IMR-90 (cell line): ENCODE data around the gene UMODL1. TPM values are rescaled to one million over a fixed set of nuclear protein-coding genes. Genes with fewer than 3 reads are reported as not detected.

Experiments used
- ATAC-seq: fragments of 200-7000 bp; cut with Tn5 transposase; 2 replicates; pipeline ENCODE4 v1.9.1; 2020; ENCODE audit warnings: low read depth, mild to moderate bottlenecking, moderate library complexity
- BruUV-seq: library from RNA; stranded (reverse); fragments of 400-500 nt; replicated peaks from 2 replicates; lab custom pipeline; 2021; lab: Mats Ljungman, UMichigan
- CTCF ChIA-PET: fragments of 300-600 bp; formaldehyde crosslinking; extraction: SDS; loops from one replicate; lab custom pipeline; 2021; ENCODE audit warnings: antibody characterized with exemption; lab: Yijun Ruan, JAX
- POLR2A ChIA-PET: fragments of 300-600 bp; sonication (Branson Sonifier 250); formaldehyde crosslinking; loops from one replicate; lab custom pipeline; 2022; ENCODE audit warnings: antibody characterized with exemption; ENCODE audit not compliant: unreplicated experiment; lab: Charles Lee
- DNase-seq: peaks from one replicate; pipeline ENCODE4 v3.0.0; 2013
- H2AFZ ChIP-seq: replicated peaks from 2 replicates; pipeline ENCODE3; 2013; ENCODE audit warnings: low read length, mild to moderate bottlenecking; ENCODE audit not compliant: poor library complexity
- H2AK5ac ChIP-seq: 2 replicates; pipeline ENCODE4 v1.6.1; 2013; ENCODE audit warnings: low read depth, low read length, inconsistent platforms
- H2AK9ac ChIP-seq: replicated peaks from 2 replicates; pipeline ENCODE3; 2013; ENCODE audit warnings: mild to moderate bottlenecking, low read depth, low read length, moderate library complexity; ENCODE audit not compliant: poor library complexity
- H2BK120ac ChIP-seq: 2 replicates; pipeline ENCODE4 v1.6.1; 2013; ENCODE audit warnings: low read depth, low read length, inconsistent platforms
- H2BK15ac ChIP-seq: 3 replicates; pipeline ENCODE4 v1.6.1; 2013; ENCODE audit warnings: low read depth, low read length, inconsistent platforms
- H2BK20ac ChIP-seq: 2 replicates; pipeline ENCODE4 v1.6.1; 2013; ENCODE audit warnings: low read depth, mild to moderate bottlenecking, inconsistent platforms, low read length, moderate library complexity
- H2BK5ac ChIP-seq: 2 replicates; pipeline ENCODE4 v1.6.1; 2013; ENCODE audit warnings: mild to moderate bottlenecking, low read depth, low read length, inconsistent platforms; ENCODE audit not compliant: poor library complexity, severe bottlenecking
- H3K14ac ChIP-seq: replicated peaks from 2 replicates; pipeline ENCODE4 v1.6.1; 2013; ENCODE audit warnings: low read depth, low read length, inconsistent platforms
- H3K18ac ChIP-seq: 2 replicates; pipeline ENCODE4 v1.6.1; 2013; ENCODE audit warnings: low read depth, low read length, control low read depth
- H3K23ac ChIP-seq: 2 replicates; pipeline ENCODE4 v1.6.1; 2013; ENCODE audit warnings: low read depth, low read length, inconsistent platforms
- H3K27ac ChIP-seq: 2 replicates; pipeline ENCODE4 v1.5.1; 2013; ENCODE audit warnings: mild to moderate bottlenecking, control low read depth, low read length; ENCODE audit not compliant: insufficient read depth
- H3K27me3 ChIP-seq: 2 replicates; pipeline ENCODE4 v1.6.1; 2013; ENCODE audit warnings: low read length; ENCODE audit not compliant: control insufficient read depth, insufficient read depth
- H3K36me3 ChIP-seq: 2 replicates; pipeline ENCODE4 v1.6.1; 2013; ENCODE audit warnings: low read length, mixed read lengths; ENCODE audit not compliant: control insufficient read depth, insufficient read depth
- H3K4ac ChIP-seq: 2 replicates; pipeline ENCODE4 v1.6.1; 2013; ENCODE audit warnings: low read depth, low read length, inconsistent platforms
- H3K4me1 ChIP-seq: 2 replicates; pipeline ENCODE4 v1.6.1; 2013; ENCODE audit warnings: low read length, mixed read lengths; ENCODE audit not compliant: control insufficient read depth, insufficient read depth
- H3K4me2 ChIP-seq: 2 replicates; pipeline ENCODE4 v1.6.1; 2013; ENCODE audit warnings: low read depth, mild to moderate bottlenecking, control low read depth, low read length, moderate library complexity
- H3K4me3 ChIP-seq: 2 replicates; pipeline ENCODE4 v1.5.1; 2013; ENCODE audit warnings: low read depth, mild to moderate bottlenecking, control low read depth, low read length, moderate library complexity; ENCODE audit not compliant: insufficient read depth
- H3K56ac ChIP-seq: 2 replicates; pipeline ENCODE4 v1.6.1; 2013; ENCODE audit warnings: low read length, inconsistent platforms; ENCODE audit not compliant: insufficient read depth; ENCODE audit errors: extremely low read depth
- H3K79me1 ChIP-seq, 2 experiments: 2 replicates each; pipeline ENCODE4 v1.6.1; 2013; ENCODE audit warnings: low read length in 2 of 2, inconsistent platforms in 1 of 2, low read depth in 1 of 2
- H3K9ac ChIP-seq: 2 replicates; pipeline ENCODE4 v1.6.1; 2013; ENCODE audit warnings: low read depth, low read length, control low read depth
- H3K9me1 ChIP-seq: 2 replicates; pipeline ENCODE4 v1.6.1; 2013; ENCODE audit warnings: low read length, inconsistent platforms; ENCODE audit not compliant: insufficient read depth
- H3K9me3 ChIP-seq: 2 replicates; pipeline ENCODE4 v1.6.1; 2013; ENCODE audit warnings: low read length; ENCODE audit not compliant: control insufficient read depth, insufficient read depth
- H4K20me1 ChIP-seq: 2 replicates; pipeline ENCODE4 v1.6.1; 2013; ENCODE audit warnings: low read length, inconsistent platforms; ENCODE audit not compliant: insufficient read depth
- H4K5ac ChIP-seq: 2 replicates; pipeline ENCODE4 v1.6.1; 2013; ENCODE audit warnings: mild to moderate bottlenecking, low read depth, low read length, control low read depth
- H4K8ac ChIP-seq, 2 experiments: 2 replicates each; pipeline ENCODE4 v1.6.1; 2013; ENCODE audit warnings: low read depth in 2 of 2, low read length in 2 of 2, control low read depth in 1 of 2, inconsistent platforms in 1 of 2
- H4K91ac ChIP-seq: 2 replicates; pipeline ENCODE4 v1.6.1; 2013; ENCODE audit warnings: low read depth, low read length, inconsistent platforms; ENCODE audit not compliant: insufficient read depth
- BHLHE40 ChIP-seq: fragments of 150-350 bp; IDR thresholded peaks from 2 replicates; pipeline ENCODE4 v1.6.1; 2016; ENCODE audit warnings: mild to moderate bottlenecking, low read depth, low read length
- CHD1 ChIP-seq: IDR thresholded peaks from 2 replicates; pipeline ENCODE4 v1.6.1; 2012; ENCODE audit warnings: low read depth, low read length, improper control_type of control experiment
- ELK1 ChIP-seq: fragments of 150-350 bp; IDR thresholded peaks from 2 replicates; pipeline ENCODE4 v1.6.1; 2016; ENCODE audit warnings: low read depth, mild to moderate bottlenecking, low read length, moderate library complexity, borderline replicate concordance
- FOS ChIP-seq: fragments of 150-350 bp; IDR thresholded peaks from 2 replicates; pipeline ENCODE4 v1.6.1; 2016; ENCODE audit warnings: low read depth, low read length
- MAFK ChIP-seq: IDR thresholded peaks from 2 replicates; pipeline ENCODE4 v1.6.1; 2012; ENCODE audit warnings: low read depth, low read length, improper control_type of control experiment
- MXI1 ChIP-seq: IDR thresholded peaks from 2 replicates; pipeline ENCODE4 v1.6.1; 2012; ENCODE audit warnings: low read depth, mild to moderate bottlenecking, low read length, moderate library complexity, borderline replicate concordance
- NFE2L2 ChIP-seq: fragments of 150-350 bp; IDR thresholded peaks from 2 replicates; pipeline ENCODE4 v1.6.1; 2016; ENCODE audit warnings: low read depth, mild to moderate bottlenecking, low read length
- RAD21 ChIP-seq: IDR thresholded peaks from 2 replicates; pipeline ENCODE4 v1.6.1; 2012; ENCODE audit warnings: low read length, improper control_type of control experiment
- RCOR1 ChIP-seq: IDR thresholded peaks from 2 replicates; pipeline ENCODE4 v1.6.1; 2012; ENCODE audit warnings: mild to moderate bottlenecking, low read length, improper control_type of control experiment; ENCODE audit not compliant: insufficient replicate concordance
- SMC3 ChIP-seq: fragments of 150-350 bp; IDR thresholded peaks from 2 replicates; pipeline ENCODE4 v1.6.1; 2016; ENCODE audit warnings: low read depth, mild to moderate bottlenecking, antibody characterized with exemption, low read length, moderate library complexity
- USF2 ChIP-seq: fragments of 150-350 bp; IDR thresholded peaks from 2 replicates; pipeline ENCODE4 v1.6.1; 2017; ENCODE audit warnings: mild to moderate bottlenecking, antibody characterized with exemption, low read length, low read depth
- WGBS, 2 experiments: methylation state at CpG; one replicate each; pipeline versions ENCODE4 v1.1.5 to v1.1.7; 2013; ENCODE audit warnings: missing lambda C conversion rate in 2 of 2; ENCODE audit not compliant: insufficient read length in 1 of 2; ENCODE audit errors: extremely low coverage in 2 of 2; 5-methylcytosine and 5-hydroxymethylcytosine counted together
- dilution Hi-C: fragments of 300-500 bp; cut with HindIII; formaldehyde crosslinking; loops from one replicate; pipeline ENCODE4 v1.14.3; 2018; ENCODE audit warnings: low sequenced_read_pairs; ENCODE audit not compliant: unreplicated experiment
- in situ Hi-C: fragments of 300-500 bp; cut with MboI; formaldehyde crosslinking; loops from 3 replicates; pipeline ENCODE4 v1.14.3; 2019; ENCODE audit warnings: low sequenced_read_pairs, inconsistent platforms, mixed read lengths
- intact Hi-C: fragments of 100-400 bp; cut with micrococcal nuclease; formaldehyde crosslinking; loops from 2 replicates; pipeline ENCODE4 v1.10.0; 2022
- polyA plus RNA-seq, 3 experiments: library from polyadenylated mRNA; depleted of rRNA; stranded (reverse); fragments of >200 nt; gene quantifications; 2 replicates each; pipeline ENCODE4 v1.2.3, GENCODE V29; 2012; ENCODE audit warnings: low replicate concordance in 1 of 3
- total RNA-seq: library from RNA; depleted of rRNA; stranded (reverse); fragments of >200 nt; gene quantifications from 2 replicates; pipeline ENCODE4 v1.2.3, GENCODE V29; 2012
- TF ChIP-seq, protein P1 (sequence below): conservative IDR thresholded peaks from 2 replicates; pipeline ENCODE4 v1.5.1; 2012; ENCODE audit warnings: mild to moderate bottlenecking, low read depth, low read length, improper control_type of control experiment

UMODL1 gene
- total and polyA plus RNA-seq, 2 of the 4 experiments (the other 2 are of a cell fraction) = 0.02 TPM; not detected in 1

GRCh38 chr21:42021371-42022090 lies 49.6 kb upstream of the UMODL1 start:
- no peak overlapping the region for H3K14ac ChIP-seq
- H2AK5ac ChIP-seq = no peak overlapping the region; the same call in 1 of the 2 replicates
- H3K23ac ChIP-seq = no peak overlapping the region
- H3K4me2 ChIP-seq = no peak overlapping the region
- no peak overlapping the region for H3K4me3 ChIP-seq
- peaks cover 11% of the 10 kb centered on the region for H3K4me1 ChIP-seq
- TF ChIP-seq NFE2L2 (no peak), MXI1 (no peak), FOS (no peak), ELK1 (no peak), RAD21 (no peak), SMC3 (no peak), MAFK (no peak), USF2 (no peak), CHD1 (no peak), RCOR1 (no peak), BHLHE40 (no peak)
- TF ChIP-seq, protein P1, sequence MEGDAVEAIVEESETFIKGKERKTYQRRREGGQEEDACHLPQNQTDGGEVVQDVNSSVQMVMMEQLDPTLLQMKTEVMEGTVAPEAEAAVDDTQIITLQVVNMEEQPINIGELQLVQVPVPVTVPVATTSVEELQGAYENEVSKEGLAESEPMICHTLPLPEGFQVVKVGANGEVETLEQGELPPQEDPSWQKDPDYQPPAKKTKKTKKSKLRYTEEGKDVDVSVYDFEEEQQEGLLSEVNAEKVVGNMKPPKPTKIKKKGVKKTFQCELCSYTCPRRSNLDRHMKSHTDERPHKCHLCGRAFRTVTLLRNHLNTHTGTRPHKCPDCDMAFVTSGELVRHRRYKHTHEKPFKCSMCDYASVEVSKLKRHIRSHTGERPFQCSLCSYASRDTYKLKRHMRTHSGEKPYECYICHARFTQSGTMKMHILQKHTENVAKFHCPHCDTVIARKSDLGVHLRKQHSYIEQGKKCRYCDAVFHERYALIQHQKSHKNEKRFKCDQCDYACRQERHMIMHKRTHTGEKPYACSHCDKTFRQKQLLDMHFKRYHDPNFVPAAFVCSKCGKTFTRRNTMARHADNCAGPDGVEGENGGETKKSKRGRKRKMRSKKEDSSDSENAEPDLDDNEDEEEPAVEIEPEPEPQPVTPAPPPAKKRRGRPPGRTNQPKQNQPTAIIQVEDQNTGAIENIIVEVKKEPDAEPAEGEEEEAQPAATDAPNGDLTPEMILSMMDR = no peak
- H4K91ac ChIP-seq = peak overlapping the region; percentile 7; the same call in 1 of the 2 replicates
- 80% methylated on average over 7 of the region's 20 CpGs; no CpG with 5 or more reads in 1 of the 2 experiments for WGBS, 2 experiments
- H2BK15ac ChIP-seq = no peak overlapping the region
- H3K9ac ChIP-seq = no peak overlapping the region
- no peak for DNase-seq
- intact Hi-C loops (no loop called here), dilution Hi-C loops (no loop called here), in situ Hi-C loops (no loop called here)
- H4K5ac ChIP-seq = no peak overlapping the region
- no peaks in the 10 kb centered on the region for H3K36me3 ChIP-seq
- peak overlapping the region; percentile 25 for H2BK120ac ChIP-seq
- H2BK5ac ChIP-seq = no peak overlapping the region
- no peaks in the 10 kb centered on the region for H4K20me1 ChIP-seq
- no peak overlapping the region for H3K56ac ChIP-seq
- H3K4ac ChIP-seq = no peak overlapping the region; the same call in 1 of the 2 replicates
- ChIA-PET POLR2A (no interaction called here), CTCF (no interaction called here)
- H3K9me3 ChIP-seq = no peaks in the 10 kb centered on the region
- no peak overlapping the region for H3K18ac ChIP-seq
- no peak for ATAC-seq
- peak overlapping the region; percentile 45; the same call in 1 of the 2 replicates for H2BK20ac ChIP-seq
- H3K27me3 ChIP-seq = no peaks in the 10 kb centered on the region
- H3K79me1 ChIP-seq = peaks cover 0 to 3% of the 10 kb centered on the region in 2 experiments; a peak in 1 of 4 replicates
- no TSS peak for BruUV-seq
- no peak overlapping the region for H2AK9ac ChIP-seq
- no peak overlapping the region for H3K27ac ChIP-seq
- no peak overlapping the region for H2AFZ ChIP-seq
- no peak overlapping the region for H4K8ac ChIP-seq
- peaks cover 17% of the 10 kb centered on the region for H3K9me1 ChIP-seq
